PC-3 (cell line): ENCODE results near the gene VDAC1.

Experiments used
- CTCF ChIP-seq: fragments of 300-600 bp; sonication (generic); conservative IDR thresholded peaks from 2 replicates; pipeline ENCODE4 v1.5.1; 2017; ENCODE audit warnings: antibody characterized with exemption, low read depth, mild to moderate bottlenecking, low read length
- EZH2 ChIP-seq: fragments of 300-600 bp; sonication (generic); IDR thresholded peaks from one replicate; pipeline ENCODE4 v1.6.1; 2017; ENCODE audit warnings: antibody characterized with exemption, mild to moderate bottlenecking, low read length; ENCODE audit not compliant: unreplicated experiment

GRCh38 chr5:134041570-134042411, 37.0 kb upstream of the VDAC1 start:
- no peak for TF ChIP-seq CTCF
- TF ChIP-seq EZH2, result no peak
